Measurements from ENCODE around the gene SPOP.
"Not testable (repeated sequence)": the region's sequence is repeated elsewhere in the genome, so short reads cannot be mapped to it uniquely, and the experiment has no call there.

Gene SPOP

DNA sequence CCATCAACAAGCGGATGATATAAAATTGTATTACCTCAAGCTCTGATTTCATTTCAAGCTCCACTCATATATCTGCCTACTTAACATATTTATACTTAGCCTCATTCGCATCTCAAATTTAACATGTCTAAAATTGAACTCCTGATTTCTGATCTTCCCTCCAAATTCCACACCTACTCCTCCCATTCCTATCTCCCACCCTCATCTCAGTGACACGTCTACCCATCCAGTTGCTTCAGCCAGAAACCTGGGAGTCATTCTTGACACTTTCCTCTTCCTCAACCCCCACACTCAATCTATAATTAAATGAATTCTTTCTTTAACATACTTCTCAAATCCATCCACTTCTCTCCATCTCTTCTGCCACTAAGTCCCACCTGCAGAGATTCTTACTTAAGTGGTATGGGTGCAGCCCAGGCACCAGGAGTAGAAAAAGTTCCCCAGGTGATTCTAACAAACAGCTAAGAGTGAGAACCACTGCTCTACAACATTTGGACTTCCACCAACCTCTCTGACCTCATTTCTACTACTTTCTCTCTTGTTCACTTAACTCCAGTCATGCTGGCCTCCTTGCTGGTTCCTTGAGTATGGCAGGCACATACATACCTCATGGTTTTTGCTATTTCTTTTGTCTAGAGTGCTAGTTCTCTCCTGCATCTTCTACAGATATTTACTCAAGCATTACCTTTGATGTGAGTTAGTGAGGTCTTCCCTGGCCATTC lies 18.1 kb downstream of the SPOP start:
- DNase-seq (ENCODE audit: low read depth): no peak
- H3K4me3 ChIP-seq (ENCODE audit: low read depth, low read length): no peak overlapping the region
- TF ChIP-seq, protein P1, sequence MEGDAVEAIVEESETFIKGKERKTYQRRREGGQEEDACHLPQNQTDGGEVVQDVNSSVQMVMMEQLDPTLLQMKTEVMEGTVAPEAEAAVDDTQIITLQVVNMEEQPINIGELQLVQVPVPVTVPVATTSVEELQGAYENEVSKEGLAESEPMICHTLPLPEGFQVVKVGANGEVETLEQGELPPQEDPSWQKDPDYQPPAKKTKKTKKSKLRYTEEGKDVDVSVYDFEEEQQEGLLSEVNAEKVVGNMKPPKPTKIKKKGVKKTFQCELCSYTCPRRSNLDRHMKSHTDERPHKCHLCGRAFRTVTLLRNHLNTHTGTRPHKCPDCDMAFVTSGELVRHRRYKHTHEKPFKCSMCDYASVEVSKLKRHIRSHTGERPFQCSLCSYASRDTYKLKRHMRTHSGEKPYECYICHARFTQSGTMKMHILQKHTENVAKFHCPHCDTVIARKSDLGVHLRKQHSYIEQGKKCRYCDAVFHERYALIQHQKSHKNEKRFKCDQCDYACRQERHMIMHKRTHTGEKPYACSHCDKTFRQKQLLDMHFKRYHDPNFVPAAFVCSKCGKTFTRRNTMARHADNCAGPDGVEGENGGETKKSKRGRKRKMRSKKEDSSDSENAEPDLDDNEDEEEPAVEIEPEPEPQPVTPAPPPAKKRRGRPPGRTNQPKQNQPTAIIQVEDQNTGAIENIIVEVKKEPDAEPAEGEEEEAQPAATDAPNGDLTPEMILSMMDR (IDR thresholded peaks at IDR 0.05; ENCODE audit: control insufficient read depth, extremely low read depth, insufficient read depth): no peak

DNA sequence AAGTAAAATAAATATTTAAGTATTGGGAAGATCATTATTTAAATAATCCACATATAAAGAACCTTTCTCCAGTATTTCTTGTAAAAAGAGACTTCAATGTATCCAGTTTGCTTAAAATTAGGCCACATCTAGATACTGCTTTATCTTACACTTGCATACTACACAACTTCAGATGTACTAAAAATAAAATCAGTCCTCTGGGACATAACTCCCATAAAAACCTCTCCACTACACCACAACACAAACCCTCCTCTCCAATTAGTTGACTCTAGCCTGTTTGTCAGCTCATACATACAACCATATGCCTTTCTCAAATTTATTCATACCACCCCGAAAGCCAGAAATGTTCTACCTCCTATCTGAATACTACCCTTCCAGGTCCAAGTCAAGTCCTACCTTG lies 21.6 kb downstream of the SPOP start:
- DNase-seq (ENCODE audit: low read depth): no peak
- TF ChIP-seq, protein P1 (IDR thresholded peaks at IDR 0.05; ENCODE audit: control insufficient read depth, extremely low read depth, insufficient read depth): no peak
- no peak overlapping the region for H3K4me3 ChIP-seq (ENCODE audit: low read depth, low read length)

- TF ChIP-seq, protein P1 (IDR thresholded peaks at IDR 0.05; ENCODE audit: control insufficient read depth, extremely low read depth, insufficient read depth): no peak
- no peak overlapping the region for H3K4me3 ChIP-seq (ENCODE audit: low read depth, low read length)
- no peak for DNase-seq (ENCODE audit: low read depth)
Measured at GRCh38 chr17:49647256-49647585, 30.7 kb downstream of the SPOP start.

GRCh38 chr17:49646391-49647255 lies 31.3 kb downstream of the SPOP start:
- TF ChIP-seq, protein P1 (IDR thresholded peaks at IDR 0.05; ENCODE audit: control insufficient read depth, extremely low read depth, insufficient read depth): no peak
- H3K4me3 ChIP-seq (ENCODE audit: low read depth, low read length): no peak overlapping the region
- DNase-seq (ENCODE audit: low read depth): no peak

- not testable (repeated sequence) for H3K4me3 ChIP-seq (ENCODE audit: low read depth, low read length); DNase-seq (ENCODE audit: low read depth)
Measured at GRCh38 chr17:49646056-49646390, 31.9 kb downstream of the SPOP start.

DNA sequence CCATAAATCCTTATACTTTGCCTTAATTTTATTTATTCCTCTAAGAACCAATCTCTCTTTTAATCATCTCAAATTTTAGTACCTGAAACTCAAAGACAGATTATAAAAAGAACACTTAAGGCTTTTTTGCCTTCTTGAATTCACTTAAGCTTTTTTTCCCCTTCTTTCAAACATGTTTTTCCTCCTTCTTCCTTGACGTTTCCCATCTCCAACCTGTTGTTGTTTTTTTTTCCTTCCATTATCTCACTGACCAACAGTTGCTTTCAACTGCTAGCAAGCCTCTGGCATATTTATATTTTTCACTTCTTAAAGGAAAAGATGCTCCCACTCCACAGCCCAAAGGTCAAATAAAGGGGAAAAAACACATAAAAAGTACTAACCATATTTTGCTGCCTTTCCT lies 32.2 kb downstream of the SPOP start:
- no peak for DNase-seq (ENCODE audit: low read depth)
- TF ChIP-seq, protein P1 (IDR thresholded peaks at IDR 0.05; ENCODE audit: control insufficient read depth, extremely low read depth, insufficient read depth): no peak
- H3K4me3 ChIP-seq (ENCODE audit: low read depth, low read length): no peak overlapping the region

DNA sequence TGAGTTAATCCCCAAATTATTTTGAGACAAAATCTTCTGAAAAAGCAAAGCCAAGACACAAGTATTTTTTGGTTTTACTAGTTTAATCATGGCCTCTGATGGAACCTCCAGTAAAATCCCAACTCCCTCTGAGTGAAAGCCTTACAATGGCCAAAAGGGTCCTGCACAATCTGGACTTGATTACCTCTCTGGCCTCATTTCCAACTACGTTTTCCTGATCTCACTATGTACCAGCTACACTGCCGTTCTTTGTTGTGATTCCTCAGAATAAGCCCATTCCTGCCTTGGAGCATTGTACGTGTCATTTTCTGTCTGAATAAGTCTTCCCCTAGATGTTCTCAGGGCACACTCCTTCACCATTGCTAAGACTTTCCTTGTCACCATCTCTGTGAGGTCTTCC lies 37.3 kb downstream of the SPOP start:
- no peak overlapping the region for H3K4me3 ChIP-seq (ENCODE audit: low read depth, low read length)
- TF ChIP-seq, protein P1 (IDR thresholded peaks at IDR 0.05; ENCODE audit: control insufficient read depth, extremely low read depth, insufficient read depth): no peak
- DNase-seq (ENCODE audit: low read depth): no peak

All from LNCaP clone FGC (cell line).